SU-DHL-6 (cell line): ENCODE results near the gene CACNA2D4.

ENCODE experiments used
- H2AFZ ChIP-seq: fragments of 200-600 bp; sonication (generic); 2 replicates; pipeline ENCODE4 v1.6.1; 2014; ENCODE audit warnings: low read depth, mild to moderate bottlenecking, moderate library complexity, mixed read lengths, antibody characterized with exemption, low read length; ENCODE audit not compliant: severe bottlenecking
- H3F3A ChIP-seq: fragments of 200-600 bp; shearing (Covaris generic); 2 replicates; pipeline ENCODE4 v1.6.0; 2016; ENCODE audit warnings: antibody characterized with exemption, mild to moderate bottlenecking; ENCODE audit not compliant: insufficient read depth
- H3K27ac ChIP-seq: fragments of 200-600 bp; sonication (generic); 2 replicates; pipeline ENCODE4 v1.5.1; 2016; ENCODE audit warnings: low read depth, mild to moderate bottlenecking, low read length, moderate library complexity, mixed read lengths
- H3K27me3 ChIP-seq: fragments of 200-600 bp; sonication (generic), shearing (Covaris generic); 2 replicates; pipeline ENCODE4 v1.6.0; 2014; ENCODE audit warnings: mild to moderate bottlenecking, low read length
- H3K36me3 ChIP-seq: fragments of 200-600 bp; sonication (generic); 2 replicates; pipeline ENCODE4 v1.6.1; 2014; ENCODE audit warnings: mild to moderate bottlenecking, low read length, mixed read lengths
- H3K4me2 ChIP-seq: fragments of 300-600, 200-600 bp; shearing (Covaris generic), sonication (generic); 2 replicates; pipeline ENCODE4 v1.6.0; 2014; ENCODE audit warnings: low read length, low read depth, mild to moderate bottlenecking; ENCODE audit not compliant: poor library complexity, severe bottlenecking
- H3K4me3 ChIP-seq: fragments of 200-600 bp; sonication (generic); 2 replicates; pipeline ENCODE4 v1.5.1; 2014; ENCODE audit warnings: antibody characterized with exemption, low read length, mild to moderate bottlenecking, mixed read lengths; ENCODE audit not compliant: insufficient read depth, poor library complexity, severe bottlenecking
- H3K79me2 ChIP-seq: fragments of 200-600 bp; sonication (generic); 2 replicates; pipeline ENCODE4 v1.6.1; 2014; ENCODE audit warnings: mild to moderate bottlenecking, low read length, moderate library complexity; ENCODE audit not compliant: insufficient read depth
- H3K9ac ChIP-seq: fragments of 200-600 bp; sonication (generic); 2 replicates; pipeline ENCODE4 v1.7.0; 2014; ENCODE audit warnings: mild to moderate bottlenecking, low read length
- H3K9me2 ChIP-seq: fragments of 200-600 bp; sonication (generic); replicated peaks from 2 replicates; pipeline ENCODE4 v1.6.1; 2014; ENCODE audit warnings: low read length; ENCODE audit not compliant: insufficient read depth
- H3K9me3 ChIP-seq: fragments of 200-600 bp; sonication (generic); 2 replicates; pipeline ENCODE4 v1.6.1; 2014; ENCODE audit warnings: low read length, mixed read lengths; ENCODE audit not compliant: insufficient read depth
- H4K20me1 ChIP-seq: fragments of 200-600 bp; sonication (generic); 2 replicates; pipeline ENCODE4 v1.6.1; 2014; ENCODE audit warnings: low read depth, mild to moderate bottlenecking, antibody characterized with exemption, low read length, moderate library complexity, mixed read lengths
- CTCF ChIP-seq: fragments of 200-600 bp; sonication (generic); IDR thresholded peaks from one replicate; pipeline ENCODE4 v1.5.1; 2017; ENCODE audit warnings: antibody characterized with exemption, mild to moderate bottlenecking, low read length, moderate library complexity; ENCODE audit not compliant: insufficient read depth, poor library complexity, severe bottlenecking
- EZH2phosphoT487 ChIP-seq: fragments of 200-600 bp; sonication (generic), shearing (Covaris generic); conservative IDR thresholded peaks from 2 replicates; pipeline ENCODE4 v1.6.1; 2018; ENCODE audit warnings: mild to moderate bottlenecking, antibody characterized with exemption, low read length, moderate library complexity, mixed read lengths

The CACNA2D4 gene

GRCh38 chr12:1878695-1879094, 39.8 kb downstream of the CACNA2D4 start:
- no peaks in the 10 kb centered on the region for H3K27me3 ChIP-seq

GRCh38 chr12:1878214-1878613, 40.2 kb downstream of the CACNA2D4 start:
- TF ChIP-seq CTCF (no peak), EZH2phosphoT487 (no peak)
- Histone ChIP-seq H3F3A (no peaks in the 10 kb centered on the region), H3K79me2 (no peaks in the 10 kb centered on the region), H3K27me3 (no peaks in the 10 kb centered on the region), H3K4me2 (no peak overlapping the region), H3K9me2 (no peaks in the 10 kb centered on the region), H4K20me1 (no peaks in the 10 kb centered on the region), H3K27ac (no peak overlapping the region), H3K9ac (no peak overlapping the region), H3K4me3 (no peak overlapping the region), H3K9me3 (no peaks in the 10 kb centered on the region), H3K36me3 (no peaks in the 10 kb centered on the region), H2AFZ (no peak overlapping the region)

More at GRCh38 chr12:1878695-1879094, 39.8 kb downstream of the CACNA2D4 start:
- H3K9ac ChIP-seq = no peak overlapping the region
- TF ChIP-seq CTCF (no peak), EZH2phosphoT487 (no peak)
- H3K79me2 ChIP-seq = no peaks in the 10 kb centered on the region
- no peaks in the 10 kb centered on the region for H4K20me1 ChIP-seq
- H3K9me3 ChIP-seq = no peaks in the 10 kb centered on the region
- no peaks in the 10 kb centered on the region for H3K9me2 ChIP-seq
- no peak overlapping the region for H3K27ac ChIP-seq
- no peaks in the 10 kb centered on the region for H3K36me3 ChIP-seq
- H3K4me2 ChIP-seq = no peak overlapping the region
- H2AFZ ChIP-seq = no peak overlapping the region
- no peak overlapping the region for H3K4me3 ChIP-seq
- no peaks in the 10 kb centered on the region for H3F3A ChIP-seq

- H3K4me3 ChIP-seq = no peak overlapping the region
- H3K36me3 ChIP-seq = no peaks in the 10 kb centered on the region
- H3K27me3 ChIP-seq = no peaks in the 10 kb centered on the region
- no peaks in the 10 kb centered on the region for H3K9me3 ChIP-seq
- H3K9me2 ChIP-seq = no peaks in the 10 kb centered on the region
- no peak overlapping the region for H3K9ac ChIP-seq
- TF ChIP-seq EZH2phosphoT487 (no peak), CTCF (no peak)
- no peaks in the 10 kb centered on the region for H3K79me2 ChIP-seq
- no peaks in the 10 kb centered on the region for H4K20me1 ChIP-seq
- no peak overlapping the region for H3K4me2 ChIP-seq
- no peaks in the 10 kb centered on the region for H3F3A ChIP-seq
- H3K27ac ChIP-seq = no peak overlapping the region
- no peak overlapping the region for H2AFZ ChIP-seq
Observed at GRCh38 chr12:1877169-1877878, 41.1 kb downstream of the CACNA2D4 start.
